SIG-M5 treated with dmso at 0.1 percent for 504 hours (cell line): ENCODE measurements around the gene GJA8.
"Not testable (repeated sequence)": the region's sequence is repeated elsewhere in the genome, so short reads cannot be mapped to it uniquely, and the experiment has no call there.

Source experiments
- DNase-seq: peaks from one replicate; lab custom pipeline; 2025; ENCODE audit not compliant: unreplicated experiment; lab: John Stamatoyannopoulos, UW

Gene GJA8

DNA sequence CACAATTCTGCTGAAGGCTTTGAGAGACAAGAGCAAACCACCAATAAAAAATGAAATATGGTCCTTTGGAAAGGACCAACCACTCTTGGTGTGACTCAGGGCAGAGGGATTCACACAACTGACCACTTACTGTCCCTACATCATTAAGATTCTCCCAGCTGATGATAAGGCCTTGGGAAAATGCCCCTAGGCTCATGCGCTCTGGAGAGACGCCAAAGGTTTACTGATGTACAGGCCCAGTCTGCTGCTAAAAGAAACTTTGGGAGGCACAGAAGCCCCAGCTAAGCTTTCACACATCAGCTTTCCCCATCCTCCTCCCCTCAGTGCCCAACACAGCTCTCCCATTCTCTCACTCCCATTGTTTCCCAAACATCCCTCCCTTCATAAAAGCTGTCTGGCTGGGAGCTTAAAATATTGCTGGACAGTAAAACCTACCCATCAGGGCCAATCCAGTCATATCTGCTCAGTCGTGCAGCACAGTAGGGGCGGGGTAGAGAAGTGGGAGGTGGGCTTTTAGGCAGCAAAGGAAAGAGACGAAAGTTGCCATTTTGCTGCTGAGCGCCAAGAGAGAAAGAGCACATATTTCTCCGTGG is at the start of gene GJA8:
GJA8 (plus strand) TSS at position 543 of the 593 bp plus-strand sequence. CDS start 5,161 bp downstream, outside the sequence.
- no peak for DNase-seq

- no peak for DNase-seq
Observed at GRCh38 chr1:147853391-147853790, 49.2 kb upstream of the GJA8 start.

DNA sequence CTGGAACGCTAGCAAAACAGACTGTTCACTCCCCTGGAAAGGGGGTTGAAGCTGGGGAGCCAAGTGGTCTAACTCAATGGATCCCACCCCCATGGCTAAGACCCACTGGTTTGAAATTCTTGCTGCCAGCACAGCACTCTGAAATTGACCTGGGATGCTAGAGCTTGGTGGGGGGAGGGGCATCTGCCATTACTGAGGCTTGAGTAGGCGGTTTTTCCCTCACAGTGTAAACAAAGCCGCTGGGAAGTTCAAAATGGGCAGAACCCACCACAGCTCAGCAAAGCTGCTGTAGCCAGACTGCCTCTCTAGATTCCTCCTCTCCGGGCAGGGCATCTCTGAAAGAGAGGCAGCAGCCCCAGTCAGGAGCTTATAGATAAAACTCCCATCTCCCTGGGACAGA is 47.6 kb upstream of the GJA8 start:
- DNase-seq, result not testable (repeated sequence)

DNA sequence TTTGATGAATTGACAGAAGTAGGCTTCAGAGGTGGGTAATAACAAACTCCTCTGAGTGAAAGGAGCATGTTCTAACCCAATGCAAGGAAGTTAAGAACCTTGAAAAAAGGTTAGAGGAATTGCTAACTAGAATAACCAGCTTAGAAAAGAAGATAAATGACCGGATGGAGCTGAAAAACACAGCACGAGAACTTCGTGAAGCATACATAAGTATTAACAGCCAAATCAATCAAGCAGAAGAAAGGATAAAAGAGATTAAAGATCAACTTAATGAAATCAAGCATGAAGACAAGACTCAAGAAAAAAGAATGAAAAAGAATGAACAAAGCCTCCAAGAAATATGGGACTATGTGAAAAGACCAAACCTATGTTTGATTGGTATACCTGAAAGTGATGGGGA is 46.6 kb upstream of the GJA8 start:
- DNase-seq, result not testable (repeated sequence)

DNA sequence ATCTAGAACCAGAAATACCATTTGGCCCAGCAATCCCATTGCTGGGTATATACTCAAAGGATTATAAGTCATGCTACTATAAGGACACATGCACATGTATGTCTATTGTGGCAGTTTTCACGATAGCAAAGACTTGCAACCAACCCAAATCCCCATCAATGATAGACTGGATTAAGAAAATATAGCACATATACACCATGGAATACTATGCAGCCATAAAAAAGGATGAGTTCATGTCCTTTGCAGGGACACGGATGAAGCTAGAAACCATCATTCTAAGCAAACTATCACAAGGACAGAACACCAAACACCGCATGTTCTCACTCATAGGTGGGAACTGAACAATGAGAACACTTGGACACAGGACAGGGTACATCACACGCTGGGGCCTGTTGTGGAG is 35.4 kb upstream of the GJA8 start:
- DNase-seq, result not testable (repeated sequence)

DNA sequence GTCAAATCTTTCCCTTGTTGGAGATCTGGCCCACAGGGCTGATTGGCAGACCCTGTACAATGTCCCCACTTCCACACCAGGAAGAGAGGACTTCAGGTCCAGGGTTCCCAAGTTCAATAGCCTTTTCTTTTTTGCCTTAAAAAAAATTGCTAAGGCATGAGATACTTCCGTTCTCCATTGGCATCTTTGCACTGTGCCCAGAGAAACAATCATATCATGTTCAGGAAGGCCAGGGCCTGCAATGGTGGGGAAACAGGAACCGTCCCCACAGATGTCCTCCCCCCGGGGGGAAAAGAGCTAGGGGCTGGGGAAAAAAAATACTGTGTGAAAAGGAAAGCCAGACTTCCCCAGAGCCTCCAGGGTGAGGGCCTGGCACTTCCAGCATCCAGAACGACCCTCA is 24.6 kb upstream of the GJA8 start:
- DNase-seq, result no peak

DNA sequence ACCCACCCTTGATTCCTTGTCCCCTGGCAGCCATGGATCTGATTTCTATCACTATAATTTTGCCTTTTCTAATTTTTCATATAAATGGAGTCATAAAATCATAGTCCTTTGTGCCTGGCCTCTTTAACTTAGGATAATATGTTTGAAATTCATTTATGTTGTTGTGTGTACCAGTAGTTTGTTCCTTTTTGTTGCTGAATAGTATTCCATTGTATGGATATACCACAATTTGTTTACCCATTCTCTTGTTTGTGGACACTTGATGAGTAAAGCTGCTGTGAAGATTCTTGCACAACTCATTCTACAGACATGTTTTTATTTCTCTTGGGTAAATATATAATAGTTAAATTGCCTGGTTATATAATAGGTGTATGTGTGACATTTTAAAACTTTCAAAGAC is 22.7 kb upstream of the GJA8 start:
- DNase-seq, result no peak

GRCh38 chr1:147882535-147882934 is 20.1 kb upstream of the GJA8 start:
- DNase-seq, result no peak

- peak; percentile 71 for DNase-seq
Observed at GRCh38 chr1:147890177-147890790, 12.3 kb upstream of the GJA8 start.

DNA sequence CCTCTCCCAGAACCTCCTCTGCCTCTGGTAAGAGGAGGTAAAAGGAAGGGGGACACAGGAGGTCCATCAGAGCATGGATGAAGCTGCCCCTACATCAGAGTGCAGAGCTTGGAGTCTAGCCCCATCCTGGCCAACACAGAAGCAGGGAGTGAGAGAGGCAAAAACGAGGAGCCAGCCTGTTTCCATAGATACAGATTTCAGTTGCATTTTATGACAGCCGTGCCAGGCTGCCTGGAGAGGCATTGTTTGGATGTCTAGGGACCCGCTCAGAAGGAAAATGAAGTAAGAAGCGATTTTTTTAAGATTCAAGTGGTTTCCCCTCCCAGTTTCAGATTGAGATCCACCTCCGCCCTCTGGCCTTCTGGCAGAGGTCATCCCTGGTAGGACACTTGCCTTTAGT is 11.5 kb upstream of the GJA8 start:
- no peak for DNase-seq

GRCh38 chr1:147892216-147892615 is 10.4 kb upstream of the GJA8 start:
- DNase-seq, result peak; percentile 44

DNA sequence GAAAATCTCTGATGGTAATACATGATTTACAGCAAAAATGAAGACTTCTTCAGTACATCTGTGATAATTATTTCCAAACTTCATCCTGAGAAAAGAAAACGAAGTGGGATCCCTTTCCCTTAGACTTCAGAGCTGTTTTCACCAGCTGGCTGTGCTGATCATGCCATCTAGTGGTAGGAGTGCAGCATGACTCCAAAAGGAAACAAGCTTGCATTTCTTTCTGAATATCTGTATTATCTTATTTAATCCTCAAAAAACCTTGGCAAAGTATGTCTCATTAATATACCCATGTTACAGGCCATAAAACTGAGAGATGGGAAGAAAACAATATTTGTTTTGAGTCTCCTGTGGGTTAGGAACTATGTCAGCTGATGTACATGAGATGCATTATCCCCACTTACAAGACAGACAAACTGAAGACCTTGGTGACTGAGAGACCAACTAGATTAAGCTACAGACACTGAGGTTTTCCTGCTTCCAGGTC is 9.8 kb upstream of the GJA8 start:
- DNase-seq, result peak; percentile 60

GRCh38 chr1:147895123-147895522 is 7.5 kb upstream of the GJA8 start:
- DNase-seq, result no peak

- no peak for DNase-seq
Observed at GRCh38 chr1:147897029-147897752, 5.4 kb upstream of the GJA8 start.

- no peak for DNase-seq
Observed at GRCh38 chr1:147897789-147898188, 4.8 kb upstream of the GJA8 start.

DNA sequence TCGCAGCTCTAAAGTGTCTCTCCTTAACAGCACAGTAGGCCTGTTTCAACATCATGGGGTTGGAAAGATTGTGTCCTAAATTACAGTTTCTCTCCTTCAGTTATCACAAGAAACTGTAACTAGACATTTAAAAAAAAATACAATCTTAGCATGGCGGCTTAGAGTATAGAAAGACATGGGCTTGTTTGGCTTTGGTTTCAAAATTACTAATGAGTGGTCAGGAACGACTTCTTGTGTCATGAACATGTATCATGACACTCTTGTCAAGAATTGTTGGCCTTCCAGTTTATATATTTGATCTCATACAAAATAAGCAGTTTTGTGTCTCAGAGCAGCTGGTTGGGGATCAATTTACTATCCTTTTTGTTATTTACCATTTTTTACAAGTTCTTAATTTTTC is 2.1 kb downstream of the GJA8 start:
- DNase-seq, result no peak

DNA sequence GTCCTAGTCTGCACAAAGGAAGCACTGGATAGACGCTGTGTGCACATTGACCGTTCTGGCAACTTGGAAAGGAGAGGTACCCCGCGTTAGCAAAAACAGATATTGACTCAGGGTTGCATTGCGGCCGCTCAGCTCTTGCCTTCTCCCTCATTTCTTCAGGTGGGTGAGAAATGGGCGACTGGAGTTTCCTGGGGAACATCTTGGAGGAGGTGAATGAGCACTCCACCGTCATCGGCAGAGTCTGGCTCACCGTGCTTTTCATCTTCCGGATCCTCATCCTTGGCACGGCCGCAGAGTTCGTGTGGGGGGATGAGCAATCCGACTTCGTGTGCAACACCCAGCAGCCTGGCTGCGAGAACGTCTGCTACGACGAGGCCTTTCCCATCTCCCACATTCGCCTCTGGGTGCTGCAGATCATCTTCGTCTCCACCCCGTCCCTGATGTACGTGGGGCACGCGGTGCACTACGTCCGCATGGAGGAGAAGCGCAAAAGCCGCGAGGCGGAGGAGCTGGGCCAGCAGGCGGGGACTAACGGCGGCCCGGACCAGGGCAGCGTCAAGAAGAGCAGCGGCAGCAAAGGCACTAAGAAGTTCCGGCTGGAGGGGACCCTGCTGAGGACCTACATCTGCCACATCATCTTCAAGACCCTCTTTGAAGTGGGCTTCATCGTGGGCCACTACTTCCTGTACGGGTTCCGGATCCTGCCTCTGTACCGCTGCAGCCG is 5.4 kb downstream of the GJA8 start:
- no peak for DNase-seq

DNA sequence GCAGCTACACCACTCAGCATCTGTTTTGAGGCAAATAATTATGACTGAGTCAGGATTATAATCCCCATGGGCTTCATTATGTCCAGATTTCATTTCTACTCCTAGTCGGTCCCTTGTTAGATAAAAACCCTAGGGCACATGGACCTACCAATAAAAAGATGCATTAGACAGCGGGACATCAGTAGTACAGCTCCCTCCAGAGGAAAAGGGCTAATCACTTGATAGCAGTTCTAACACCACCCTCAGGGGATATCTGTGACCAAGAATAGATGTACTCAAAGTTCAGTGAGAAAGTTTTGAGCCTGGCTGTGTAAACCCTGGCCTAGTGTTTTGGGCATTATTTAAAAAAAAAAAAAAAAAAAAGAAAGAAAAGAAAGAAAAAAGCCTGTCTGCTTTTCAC is 10.0 kb downstream of the GJA8 start:
- no peak for DNase-seq

GRCh38 chr1:147913362-147913942 is 10.9 kb downstream of the GJA8 start:
- DNase-seq, result no peak

GRCh38 chr1:147919896-147920295 is 17.3 kb downstream of the GJA8 start:
- DNase-seq, result no peak

DNA sequence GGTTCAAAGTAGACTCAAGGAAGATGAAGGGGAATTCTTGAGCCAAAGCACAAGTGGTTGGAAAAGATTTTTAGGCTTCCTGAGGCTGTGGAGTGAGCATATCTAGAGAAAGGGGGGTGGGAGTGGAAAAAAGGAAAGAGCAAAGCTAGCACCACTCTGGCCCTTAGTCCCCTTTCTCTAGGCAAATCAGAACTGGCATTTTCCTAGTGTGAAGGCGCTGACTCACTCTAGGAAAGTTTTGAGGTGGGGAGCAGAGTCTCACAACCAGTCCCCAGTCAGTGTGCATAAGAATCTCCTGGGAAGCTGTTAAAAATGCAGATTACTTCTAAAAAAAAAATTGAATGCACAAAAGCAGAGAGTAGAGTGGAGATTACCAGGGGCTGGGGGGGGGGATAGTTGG is 22.2 kb downstream of the GJA8 start:
- no peak for DNase-seq
